SK-N-SH (cell line): ENCODE data around the gene FANCG.

Experiments used
- CTCF ChIP-seq: fragments of 200-600 bp; sonication (generic); IDR thresholded peaks from 2 replicates; pipeline ENCODE4 v1.6.1; 2017; ENCODE audit warnings: antibody characterized with exemption, mild to moderate bottlenecking, moderate library complexity
- TF ChIP-seq, protein P1 (sequence below): IDR thresholded peaks from 2 replicates; pipeline ENCODE4 v1.4.0; 2012; ENCODE audit warnings: low read depth, borderline replicate concordance

- no peak for TF ChIP-seq CTCF
- TF ChIP-seq, protein P1, sequence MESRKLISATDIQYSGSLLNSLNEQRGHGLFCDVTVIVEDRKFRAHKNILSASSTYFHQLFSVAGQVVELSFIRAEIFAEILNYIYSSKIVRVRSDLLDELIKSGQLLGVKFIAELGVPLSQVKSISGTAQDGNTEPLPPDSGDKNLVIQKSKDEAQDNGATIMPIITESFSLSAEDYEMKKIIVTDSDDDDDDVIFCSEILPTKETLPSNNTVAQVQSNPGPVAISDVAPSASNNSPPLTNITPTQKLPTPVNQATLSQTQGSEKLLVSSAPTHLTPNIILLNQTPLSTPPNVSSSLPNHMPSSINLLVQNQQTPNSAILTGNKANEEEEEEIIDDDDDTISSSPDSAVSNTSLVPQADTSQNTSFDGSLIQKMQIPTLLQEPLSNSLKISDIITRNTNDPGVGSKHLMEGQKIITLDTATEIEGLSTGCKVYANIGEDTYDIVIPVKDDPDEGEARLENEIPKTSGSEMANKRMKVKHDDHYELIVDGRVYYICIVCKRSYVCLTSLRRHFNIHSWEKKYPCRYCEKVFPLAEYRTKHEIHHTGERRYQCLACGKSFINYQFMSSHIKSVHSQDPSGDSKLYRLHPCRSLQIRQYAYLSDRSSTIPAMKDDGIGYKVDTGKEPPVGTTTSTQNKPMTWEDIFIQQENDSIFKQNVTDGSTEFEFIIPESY, result no peak
Measured at GRCh38 chr9:35108946-35109575, 29.3 kb upstream of the FANCG start.
